ENCODE results near the gene DCTD. TPM values are rescaled to one million over a fixed set of nuclear protein-coding genes. Genes with fewer than 3 reads are reported as not detected.
A peak's percentile ranks its signal among the peaks of the same experiment; 100 is the strongest.

The DCTD gene
- total and polyA plus RNA-seq, 8 donors = 3.5 to 90.6 (median 59.9) TPM

DNA sequence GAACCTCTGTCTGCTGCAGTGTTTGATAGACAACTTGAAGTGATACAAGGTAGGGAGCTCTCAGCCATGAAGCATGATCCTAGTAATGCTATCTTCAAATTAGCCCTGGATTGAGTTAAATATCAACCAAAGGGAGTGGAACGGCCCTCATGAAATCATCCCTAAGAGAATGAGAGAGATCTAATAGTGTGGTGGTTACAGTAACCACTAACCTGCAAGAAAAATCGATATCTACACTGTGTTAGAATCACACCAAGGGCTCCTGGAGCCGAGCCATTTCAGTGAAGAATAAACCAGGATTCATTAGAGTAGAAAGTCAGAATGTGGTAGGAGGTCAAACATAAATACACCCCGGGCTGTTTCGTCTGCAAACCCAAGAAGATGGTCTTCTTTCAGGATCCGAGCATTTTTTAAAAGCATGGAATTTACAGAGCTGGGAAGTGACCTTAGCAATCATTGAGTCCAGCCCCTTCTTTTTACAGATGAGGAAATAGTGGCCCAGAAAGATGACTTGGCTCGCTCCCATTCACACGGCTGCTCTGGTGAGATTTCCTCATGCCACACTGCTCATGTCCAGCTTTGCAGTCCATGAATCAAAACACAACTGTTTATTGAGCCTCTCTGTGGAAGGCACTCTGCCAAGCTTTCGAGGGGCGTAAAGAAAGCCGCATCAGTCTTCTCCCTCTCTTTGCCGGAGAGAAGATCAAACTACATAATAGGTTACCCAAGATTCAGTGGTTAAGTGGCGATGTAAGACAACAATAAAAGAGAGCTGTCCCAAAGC is 5.5 kb upstream of the DCTD start:
- Histone ChIP-seq H3K4me1 (peaks cover 0 to 25% (median 23%) of the 10 kb centered on the region in 4 donors), H3K27me3 (no peaks in the 10 kb centered on the region), H3K36me3 (no peaks in the 10 kb centered on the region), H3K9me3 (no peaks in the 10 kb centered on the region), H3K4me3 (no peak overlapping the region), H3K27ac (no peak overlapping the region)
- peak in 1 of 2 donors; percentile 57 for DNase-seq
- intact Hi-C loops (cut with DNase I; ENCODE audit: low total_unique reads) = no loop called here
- TF ChIP-seq POLR2AphosphoS5 (IDR thresholded peaks at IDR 0.05) (no peak), EP300 (IDR thresholded peaks at IDR 0.05) (no peak), POLR2A (IDR thresholded peaks at IDR 0.05) (no peak)
- TF ChIP-seq, protein P1, sequence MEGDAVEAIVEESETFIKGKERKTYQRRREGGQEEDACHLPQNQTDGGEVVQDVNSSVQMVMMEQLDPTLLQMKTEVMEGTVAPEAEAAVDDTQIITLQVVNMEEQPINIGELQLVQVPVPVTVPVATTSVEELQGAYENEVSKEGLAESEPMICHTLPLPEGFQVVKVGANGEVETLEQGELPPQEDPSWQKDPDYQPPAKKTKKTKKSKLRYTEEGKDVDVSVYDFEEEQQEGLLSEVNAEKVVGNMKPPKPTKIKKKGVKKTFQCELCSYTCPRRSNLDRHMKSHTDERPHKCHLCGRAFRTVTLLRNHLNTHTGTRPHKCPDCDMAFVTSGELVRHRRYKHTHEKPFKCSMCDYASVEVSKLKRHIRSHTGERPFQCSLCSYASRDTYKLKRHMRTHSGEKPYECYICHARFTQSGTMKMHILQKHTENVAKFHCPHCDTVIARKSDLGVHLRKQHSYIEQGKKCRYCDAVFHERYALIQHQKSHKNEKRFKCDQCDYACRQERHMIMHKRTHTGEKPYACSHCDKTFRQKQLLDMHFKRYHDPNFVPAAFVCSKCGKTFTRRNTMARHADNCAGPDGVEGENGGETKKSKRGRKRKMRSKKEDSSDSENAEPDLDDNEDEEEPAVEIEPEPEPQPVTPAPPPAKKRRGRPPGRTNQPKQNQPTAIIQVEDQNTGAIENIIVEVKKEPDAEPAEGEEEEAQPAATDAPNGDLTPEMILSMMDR (IDR thresholded peaks at IDR 0.05) = no peak
- WGBS, 5 donors = 46 to 65% (median 50%) methylated on average over 13 of the region's 13 CpGs

DNA sequence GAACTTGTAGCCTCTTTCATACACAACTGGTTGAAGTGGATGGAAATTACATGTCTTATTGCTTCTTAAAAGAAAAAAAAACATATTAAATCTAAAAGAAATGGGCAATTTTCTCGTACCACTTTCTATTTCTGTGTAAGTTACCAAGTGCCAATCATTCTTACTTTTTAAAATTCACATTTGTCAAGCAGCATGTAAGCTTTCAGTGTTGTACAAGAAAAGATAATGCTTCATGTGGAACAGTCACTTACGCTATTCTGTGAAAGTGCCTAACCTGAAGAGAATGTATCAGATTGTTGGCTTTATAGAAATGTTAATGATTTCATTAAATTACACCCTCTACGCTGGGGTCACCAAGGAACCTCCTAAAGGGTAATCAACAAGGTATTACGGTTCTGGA is 4.4 kb upstream of the DCTD start:
- no peaks in the 10 kb centered on the region for H3K27me3 ChIP-seq
- no peaks in the 10 kb centered on the region for H3K9me3 ChIP-seq
- no peaks in the 10 kb centered on the region for H3K36me3 ChIP-seq
- no peak overlapping the region for H3K27ac ChIP-seq
- intact Hi-C loops (cut with DNase I; ENCODE audit: low total_unique reads) = no loop called here
- no peak for DNase-seq
- 92 to 98% (median 95%) methylated on average over 4 of the region's 4 CpGs for WGBS, 5 donors
- TF ChIP-seq EP300 (IDR thresholded peaks at IDR 0.05) (no peak), POLR2A (IDR thresholded peaks at IDR 0.05) (no peak), POLR2AphosphoS5 (IDR thresholded peaks at IDR 0.05) (no peak)
- TF ChIP-seq, protein P1 (IDR thresholded peaks at IDR 0.05) = no peak
- H3K4me3 ChIP-seq = no peak overlapping the region
- peaks cover 0 to 27% (median 24%) of the 10 kb centered on the region in 4 donors for H3K4me1 ChIP-seq

DNA sequence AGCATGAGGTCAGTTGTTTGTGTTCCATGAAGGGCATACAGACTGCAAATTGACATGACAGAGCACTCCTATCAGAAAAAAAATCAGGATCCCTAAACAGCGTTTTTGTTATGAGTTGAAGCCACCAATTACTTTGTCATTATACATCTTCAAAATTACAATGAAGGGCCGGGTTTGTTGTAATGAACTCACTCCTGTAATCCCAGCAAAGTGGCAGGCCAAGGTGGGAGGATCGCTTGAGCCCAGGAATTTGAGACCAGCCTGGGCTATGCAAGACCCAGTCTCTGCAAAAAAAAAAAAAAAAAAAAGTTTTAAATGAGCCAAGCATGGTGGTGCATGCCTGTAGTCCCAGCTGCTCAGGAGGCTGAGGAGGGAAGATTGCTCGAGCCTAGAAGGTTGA is 3.5 kb upstream of the DCTD start:
- no peaks in the 10 kb centered on the region for H3K27me3 ChIP-seq
- H3K36me3 ChIP-seq = no peaks in the 10 kb centered on the region
- TF ChIP-seq, protein P1 (IDR thresholded peaks at IDR 0.05) = no peak
- TF ChIP-seq POLR2A (IDR thresholded peaks at IDR 0.05) = no peak
- TF ChIP-seq POLR2AphosphoS5 (IDR thresholded peaks at IDR 0.05) = no peak
- TF ChIP-seq EP300 (IDR thresholded peaks at IDR 0.05) = no peak
- H3K4me1 ChIP-seq = peaks cover 6 to 37% (median 33%) of the 10 kb centered on the region in 4 donors
- H3K27ac ChIP-seq = no peak overlapping the region
- intact Hi-C loops (cut with DNase I; ENCODE audit: low total_unique reads) = no loop called here
- 88 to 95% (median 93%) methylated on average over 4 of the region's 4 CpGs for WGBS, 5 donors
- no peak for DNase-seq
- no peaks in the 10 kb centered on the region for H3K9me3 ChIP-seq
- H3K4me3 ChIP-seq = no peak overlapping the region

DNA sequence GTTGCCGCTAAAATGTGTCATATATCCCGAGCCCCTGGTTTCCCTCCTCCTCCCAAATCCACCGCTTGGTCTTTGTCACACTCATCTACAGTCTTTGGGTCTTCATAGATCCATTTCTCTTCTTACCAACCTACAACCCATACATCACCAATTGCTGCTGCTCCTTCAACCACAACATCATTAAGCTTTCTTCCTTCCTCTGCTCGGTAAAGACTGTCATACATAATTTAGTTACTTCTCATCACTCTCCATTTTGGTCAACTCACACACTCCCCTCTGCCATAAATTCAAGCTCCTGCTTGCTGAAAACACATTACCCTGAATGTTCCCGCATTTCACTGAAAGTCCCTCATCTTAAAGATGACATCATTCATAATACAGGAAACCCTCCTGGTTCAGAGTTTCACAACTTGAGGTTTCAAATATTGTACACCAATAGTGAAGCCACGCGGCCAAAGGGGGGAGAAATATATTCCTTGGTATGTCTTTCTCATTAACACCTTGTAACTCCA is 1.7 kb upstream of the DCTD start:
- no peaks in the 10 kb centered on the region for H3K27me3 ChIP-seq

More for the DNA sequence above, 1.7 kb upstream of the DCTD start:
- intact Hi-C loops (cut with DNase I; ENCODE audit: low total_unique reads) = no loop called here
- TF ChIP-seq EP300 (IDR thresholded peaks at IDR 0.05) = no peak
- no peaks in the 10 kb centered on the region for H3K9me3 ChIP-seq
- WGBS, 5 donors = 77 to 86% (median 85%) methylated on average over 7 of the region's 7 CpGs
- peaks cover 12 to 16% (median 15%) of the 10 kb centered on the region in 4 donors for H3K36me3 ChIP-seq
- H3K4me3 ChIP-seq = no peak overlapping the region
- no peak for DNase-seq
- H3K27ac ChIP-seq = peak overlapping the region in 4 of 5 donors; percentile 94 to 99 (median 96)
- H3K4me1 ChIP-seq = peaks cover 6 to 40% (median 33%) of the 10 kb centered on the region in 4 donors

Data from stomach (tissue), 9 donors.